Iris pigment epithelial cell (primary cell): ENCODE results near the gene NOVA2.

Experiments
- DNase-seq: peaks from one replicate; pipeline ENCODE4 v3.0.0-alpha.2; 2011; ENCODE audit warnings: low read depth

NOVA2 gene, protein sequence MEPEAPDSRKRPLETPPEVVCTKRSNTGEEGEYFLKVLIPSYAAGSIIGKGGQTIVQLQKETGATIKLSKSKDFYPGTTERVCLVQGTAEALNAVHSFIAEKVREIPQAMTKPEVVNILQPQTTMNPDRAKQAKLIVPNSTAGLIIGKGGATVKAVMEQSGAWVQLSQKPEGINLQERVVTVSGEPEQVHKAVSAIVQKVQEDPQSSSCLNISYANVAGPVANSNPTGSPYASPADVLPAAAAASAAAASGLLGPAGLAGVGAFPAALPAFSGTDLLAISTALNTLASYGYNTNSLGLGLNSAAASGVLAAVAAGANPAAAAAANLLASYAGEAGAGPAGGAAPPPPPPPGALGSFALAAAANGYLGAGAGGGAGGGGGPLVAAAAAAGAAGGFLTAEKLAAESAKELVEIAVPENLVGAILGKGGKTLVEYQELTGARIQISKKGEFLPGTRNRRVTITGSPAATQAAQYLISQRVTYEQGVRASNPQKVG

GRCh38 chr19:45973553-45974338, at the start of gene NOVA2:
Gene NOVA2, minus strand, starts transcription at chr19:45973865. Its CDS starts 514 bp downstream, at chr19:45973351.
- peak; percentile 64 for DNase-seq

GRCh38 chr19:46023311-46023779, 49.7 kb upstream of the NOVA2 start:
- no peak for DNase-seq

DNA sequence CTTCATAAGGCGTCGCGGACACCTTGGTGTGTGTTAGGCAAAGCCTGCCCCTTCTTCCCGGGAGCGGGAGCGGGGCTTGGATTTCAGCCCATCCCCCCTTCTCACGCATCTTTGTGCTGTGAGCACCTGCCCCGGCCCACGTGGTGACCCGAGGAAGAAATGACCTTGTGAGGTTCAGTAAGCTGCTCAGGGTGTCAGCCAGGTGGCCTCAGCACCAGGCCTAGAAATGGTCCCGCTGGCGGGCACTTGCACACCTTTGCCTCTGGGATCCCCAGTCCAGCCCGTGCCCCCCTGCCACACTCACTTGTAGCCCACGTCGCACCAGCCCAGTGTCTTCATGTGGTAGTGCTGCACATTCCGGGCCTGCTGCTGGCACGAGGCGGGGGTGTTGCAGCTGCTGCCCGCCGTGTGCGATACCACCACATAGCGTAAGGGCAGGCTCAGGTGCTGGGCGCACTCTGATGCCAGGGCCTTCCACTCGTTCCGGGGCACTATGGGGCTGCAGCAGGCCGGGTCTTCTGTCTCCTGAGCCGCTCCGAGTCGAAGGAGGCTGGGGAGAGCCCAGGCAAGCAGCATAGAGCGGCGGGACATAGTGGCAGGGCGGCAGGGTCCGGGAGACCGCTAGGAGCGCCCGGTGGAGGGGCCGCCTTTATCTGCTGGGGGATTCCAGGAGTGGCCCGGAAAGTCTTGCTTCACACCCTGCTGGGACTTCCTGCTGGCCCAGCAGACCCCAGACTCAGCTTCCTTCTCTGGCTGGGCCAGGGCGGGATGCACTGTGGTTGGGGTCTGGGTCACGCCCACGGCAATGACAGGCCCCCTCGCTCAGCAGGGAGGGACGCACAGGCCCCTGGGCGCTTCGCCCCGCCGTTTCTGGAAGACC, 49.0 kb upstream of the NOVA2 start, which contains the start of gene PGLYRP1:
Gene PGLYRP1 (minus strand): TSS at position 623 of the 880 bp plus-strand sequence. CDS start 32 bp downstream, at position 591.
- no peak for DNase-seq

GRCh38 chr19:46022061-46022430, 48.4 kb upstream of the NOVA2 start:
- no peak for DNase-seq

- DNase-seq = no peak
Measured at GRCh38 chr19:46021531-46022041, 47.9 kb upstream of the NOVA2 start.

- no peak for DNase-seq
Measured at GRCh38 chr19:46020819-46021125, 47.1 kb upstream of the NOVA2 start.

DNA sequence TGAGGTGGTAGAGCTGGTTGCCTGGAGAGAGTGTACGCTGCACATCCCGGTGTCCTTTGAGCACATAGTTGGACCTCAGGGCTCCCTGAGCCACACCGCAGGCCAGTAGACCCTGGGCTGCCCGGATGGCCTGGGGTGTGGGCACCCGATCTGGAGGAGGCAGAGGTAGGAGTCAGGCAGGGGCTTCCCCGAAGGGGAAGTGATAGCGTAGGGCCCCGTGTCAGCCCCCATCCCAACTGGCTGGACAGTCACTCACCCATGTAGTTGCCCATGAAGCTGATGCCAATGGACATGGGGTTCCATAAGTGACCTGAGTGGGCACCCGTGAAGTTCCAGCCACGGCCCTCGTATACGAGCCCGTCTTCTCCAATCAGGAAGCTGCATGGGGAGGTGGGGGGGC, 45.6 kb upstream of the NOVA2 start:
- DNase-seq = no peak

DNA sequence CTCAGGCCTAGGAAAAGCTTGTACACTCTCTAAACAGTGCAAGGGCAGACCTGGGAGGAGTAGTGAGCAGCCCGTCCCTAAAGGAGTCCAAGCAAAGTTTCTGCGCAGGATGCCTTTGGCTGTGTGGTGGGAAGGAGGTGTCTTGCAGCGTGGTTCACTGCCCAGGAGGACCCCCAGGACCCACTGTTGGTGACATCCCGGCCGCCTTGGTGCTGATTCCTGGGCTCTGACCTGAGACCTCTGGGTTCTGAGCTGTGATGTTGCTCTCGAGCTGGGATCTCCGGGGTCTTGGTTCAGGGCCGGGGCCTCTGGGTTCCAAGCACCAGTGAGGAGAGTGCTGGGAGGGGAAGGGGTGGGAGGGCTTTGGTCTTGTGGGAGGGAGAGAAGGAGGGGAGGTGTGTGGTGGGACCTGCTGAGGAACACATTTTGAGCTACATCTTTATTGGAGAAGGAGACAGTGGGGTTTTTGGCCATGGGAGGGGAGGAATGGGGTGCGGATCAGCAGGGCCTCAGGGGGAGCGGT, 45.1 kb upstream of the NOVA2 start:
- no peak for DNase-seq

GRCh38 chr19:46017874-46018675, 44.4 kb upstream of the NOVA2 start:
- DNase-seq = no peak

GRCh38 chr19:46017095-46017429, 43.4 kb upstream of the NOVA2 start:
- no peak for DNase-seq

GRCh38 chr19:46016426-46017094, 42.9 kb upstream of the NOVA2 start:
- DNase-seq = peak; percentile 67

DNA sequence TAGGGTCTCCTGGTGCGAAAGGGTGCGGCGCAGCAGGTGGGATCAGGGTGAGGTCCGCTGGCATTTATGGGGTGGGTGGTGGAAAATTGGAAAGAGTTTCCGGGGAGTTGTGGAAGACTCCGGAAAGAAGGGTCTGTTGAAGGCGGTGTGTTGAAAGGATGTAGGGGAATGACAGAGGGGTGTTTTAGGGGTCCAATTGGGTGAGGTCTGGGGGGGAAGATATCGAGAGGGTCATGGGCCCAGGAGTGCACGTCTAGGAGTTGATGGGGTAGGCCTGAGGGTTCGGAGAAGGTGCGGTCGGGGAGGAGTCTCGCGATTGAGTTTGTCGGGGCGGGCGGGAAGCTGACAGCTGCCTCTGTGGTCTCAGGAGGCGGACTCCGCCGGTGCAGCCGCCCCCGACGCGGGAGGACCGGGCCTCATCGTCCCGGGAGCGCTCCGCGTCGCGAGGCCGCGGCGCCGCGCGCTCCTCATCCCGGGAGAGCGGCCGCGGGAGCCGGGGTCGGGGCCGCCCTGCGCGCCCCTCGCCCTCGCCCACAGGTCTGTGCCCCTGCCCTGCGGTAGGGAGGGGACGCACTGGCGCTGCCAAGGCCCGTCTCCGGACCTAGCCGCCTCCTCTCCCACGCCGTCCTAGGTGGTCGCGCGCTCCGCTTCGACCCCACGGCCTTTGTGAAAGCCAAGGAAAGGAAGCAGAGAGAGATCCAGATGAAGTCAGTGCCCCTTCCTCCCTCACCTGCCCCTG, 42.2 kb upstream of the NOVA2 start:
- DNase-seq = no peak

GRCh38 chr19:46014941-46015686, 41.4 kb upstream of the NOVA2 start:
- DNase-seq = peak; percentile 35

- no peak for DNase-seq
Measured at GRCh38 chr19:46014534-46014933, 40.9 kb upstream of the NOVA2 start.

DNA sequence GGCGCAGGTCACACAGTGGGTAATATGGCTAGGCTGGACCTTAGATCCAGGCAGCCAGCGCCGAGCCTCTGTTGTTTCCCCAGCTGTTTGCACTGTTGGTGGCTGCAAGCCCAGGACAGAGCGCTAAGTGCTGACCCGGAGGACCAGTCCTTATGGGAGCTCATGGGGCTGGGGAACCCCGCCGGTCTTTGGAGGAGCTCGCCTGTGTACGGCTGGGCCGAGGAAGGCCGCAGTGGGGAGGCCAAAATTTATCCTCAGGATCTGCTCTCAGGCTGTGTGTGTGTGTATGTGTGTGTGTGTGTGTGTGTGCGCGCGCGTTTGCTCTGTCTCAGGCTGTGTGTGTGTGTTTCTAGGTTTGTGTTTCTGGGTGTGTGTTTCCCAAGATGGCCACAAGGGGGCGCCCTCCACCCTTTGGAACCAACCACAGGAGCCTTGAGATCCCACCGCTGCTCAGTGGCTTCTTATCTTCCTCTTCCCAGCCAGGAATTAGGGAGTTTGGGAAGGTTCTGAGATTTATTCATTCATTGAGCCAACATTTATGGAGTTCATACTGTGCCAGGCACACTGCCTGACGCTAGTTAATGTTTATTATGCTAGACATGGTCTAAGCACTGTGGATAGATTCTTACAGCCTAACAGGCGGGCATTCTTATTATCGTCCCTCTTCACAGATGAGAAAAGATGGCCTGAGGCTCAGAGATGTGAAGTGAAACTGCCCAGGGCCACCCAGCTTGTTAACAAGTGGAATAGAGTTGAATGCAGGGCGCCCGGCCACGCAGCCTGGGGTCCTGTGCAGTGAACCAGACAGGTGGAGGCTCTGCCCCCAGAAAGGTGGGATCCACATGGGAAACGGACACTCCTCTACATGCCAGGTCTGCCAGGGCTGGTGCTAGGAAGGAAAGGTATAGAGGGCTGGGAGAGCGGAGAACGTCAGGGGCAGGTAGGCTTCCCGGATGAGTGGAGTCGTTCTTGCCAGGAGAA, 36.2 kb upstream of the NOVA2 start:
- peak; percentile 68 for DNase-seq

DNA sequence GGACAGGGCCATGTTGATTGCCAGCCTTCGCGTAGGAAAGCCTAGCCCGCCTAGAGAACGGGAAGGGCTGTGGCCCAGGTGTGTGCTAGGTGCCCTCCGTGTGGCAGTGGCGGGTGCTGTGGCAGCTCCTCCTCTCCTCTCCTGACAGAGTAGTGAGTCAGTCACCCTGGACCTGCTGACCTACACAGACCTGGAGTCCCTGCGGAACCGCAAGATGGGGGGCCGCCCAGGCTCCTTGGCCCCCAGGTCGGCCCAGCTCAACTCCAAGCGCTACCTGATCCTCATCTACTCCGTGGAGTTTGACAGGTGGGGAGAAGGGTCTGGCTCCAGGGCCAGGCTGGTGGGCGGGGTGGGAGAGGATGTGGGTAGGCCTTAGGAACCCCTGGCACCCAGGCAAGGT, 32.7 kb upstream of the NOVA2 start:
- no peak for DNase-seq

- no peak for DNase-seq
Measured at GRCh38 chr19:46002678-46003275, 29.1 kb upstream of the NOVA2 start.
